Neural crest cell (in vitro differentiated cells): ENCODE measurements around the gene MYO5A. TPM values are rescaled to one million over a fixed set of nuclear protein-coding genes. Genes with fewer than 3 reads are reported as not detected.

Experiments used
- DNase-seq: peaks from one replicate; pipeline ENCODE4 v3.0.0; 2021; ENCODE audit warnings: low read depth, mixed read lengths, low spot score
- H3K27ac Mint-ChIP-seq: one replicate; pipeline ENCODE4 v1.8.0; 2021; ENCODE audit warnings: mild to moderate bottlenecking, mixed read lengths; ENCODE audit not compliant: unreplicated experiment
- H3K27me3 Mint-ChIP-seq: 2 replicates; pipeline ENCODE4 v1.8.0; 2021; ENCODE audit warnings: low read depth, mild to moderate bottlenecking, mixed read lengths
- H3K36me3 Mint-ChIP-seq: 2 replicates; pipeline ENCODE4 v1.8.0; 2021; ENCODE audit warnings: low read depth, mild to moderate bottlenecking, mixed read lengths
- H3K4me1 Mint-ChIP-seq: 2 replicates; pipeline ENCODE4 v1.8.0; 2021; ENCODE audit warnings: mixed read lengths
- H3K4me3 Mint-ChIP-seq: one replicate; pipeline ENCODE4 v1.8.0; 2021; ENCODE audit warnings: mild to moderate bottlenecking, mixed read lengths
- H3K9me3 Mint-ChIP-seq: 2 replicates; pipeline ENCODE4 v1.8.0; 2021; ENCODE audit warnings: mixed read lengths
- CTCF ChIP-seq: fragments of 200-600 bp; sonication (generic); conservative IDR thresholded peaks from 2 replicates; pipeline ENCODE4 v1.5.0; 2021; ENCODE audit warnings: antibody characterized with exemption, mild to moderate bottlenecking
- total RNA-seq: library from RNA; stranded (reverse); gene quantifications from 2 replicates; pipeline ENCODE4 v1.2.1, GENCODE V29; 2021

The MYO5A gene
- total RNA-seq, 1 donor from 2014 or later: 29.1 TPM

GRCh38 chr15:52509500-52510245, 19.0 kb downstream of the MYO5A start:
- H3K36me3 Mint-ChIP-seq: no peaks in the 10 kb centered on the region
- no peaks in the 10 kb centered on the region for H3K27me3 Mint-ChIP-seq
- H3K4me1 Mint-ChIP-seq: peaks cover 13% of the 10 kb centered on the region
- H3K4me3 Mint-ChIP-seq: no peak overlapping the region
- H3K9me3 Mint-ChIP-seq: no peaks in the 10 kb centered on the region
- no peak for DNase-seq
- TF ChIP-seq CTCF: no peak
- H3K27ac Mint-ChIP-seq: no peak overlapping the region

GRCh38 chr15:52506549-52506948, 22.1 kb downstream of the MYO5A start:
- H3K4me3 Mint-ChIP-seq: no peak overlapping the region
- H3K36me3 Mint-ChIP-seq: no peaks in the 10 kb centered on the region
- H3K4me1 Mint-ChIP-seq: peaks cover 20% of the 10 kb centered on the region
- no peaks in the 10 kb centered on the region for H3K9me3 Mint-ChIP-seq
- no peak for DNase-seq
- TF ChIP-seq CTCF: no peak
- H3K27ac Mint-ChIP-seq: no peak overlapping the region
- no peaks in the 10 kb centered on the region for H3K27me3 Mint-ChIP-seq

DNA sequence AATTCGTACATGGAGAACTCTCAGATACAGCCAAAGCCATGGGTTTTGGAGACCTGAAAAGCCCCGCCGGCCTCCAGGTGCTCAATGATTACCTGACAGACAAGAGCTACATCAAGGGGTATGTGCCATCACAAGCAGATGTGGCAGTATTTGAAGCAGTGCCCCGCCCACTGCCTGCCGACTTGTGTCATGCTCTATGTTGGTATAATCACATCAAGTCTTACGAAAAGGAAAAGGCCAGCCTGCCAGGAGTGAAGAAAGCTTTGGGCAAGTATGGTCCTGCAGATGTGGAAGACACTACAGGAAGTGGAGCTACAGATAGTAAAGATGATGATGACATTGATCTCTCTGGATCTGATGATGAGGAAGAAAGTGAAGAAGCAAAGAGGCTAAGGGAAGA, 23.5 kb downstream of the MYO5A start:
- Mint-ChIP-seq H3K27me3 (no peaks in the 10 kb centered on the region), H3K27ac (no peak overlapping the region), H3K4me1 (peaks cover 10% of the 10 kb centered on the region), H3K9me3 (no peaks in the 10 kb centered on the region), H3K36me3 (no peaks in the 10 kb centered on the region), H3K4me3 (no peak overlapping the region)
- no peak for DNase-seq
- no peak for TF ChIP-seq CTCF

GRCh38 chr15:52503788-52504496, 24.7 kb downstream of the MYO5A start:
- no peaks in the 10 kb centered on the region for H3K36me3 Mint-ChIP-seq
- no peak overlapping the region for H3K4me3 Mint-ChIP-seq
- H3K27me3 Mint-ChIP-seq: no peaks in the 10 kb centered on the region

DNA sequence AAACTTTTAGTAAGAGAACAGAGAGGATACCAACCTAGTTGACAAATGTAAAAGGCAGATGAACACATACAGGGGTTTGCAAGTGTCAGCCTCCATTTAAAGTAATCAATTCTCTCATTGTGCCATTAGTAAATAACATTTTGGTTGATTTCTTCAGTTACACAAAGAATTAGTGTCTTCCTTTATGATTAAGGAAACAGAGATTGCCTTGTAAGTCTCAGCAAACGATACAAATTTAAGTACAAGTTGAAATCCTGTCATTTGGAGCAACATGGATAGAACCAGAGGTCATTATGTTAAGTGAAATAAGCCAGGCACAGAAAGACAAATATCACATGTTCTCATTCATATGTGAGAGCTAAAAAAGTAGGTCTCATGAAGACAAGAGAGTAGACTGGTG, 26.1 kb downstream of the MYO5A start:
- TF ChIP-seq CTCF: no peak
- no peaks in the 10 kb centered on the region for H3K27me3 Mint-ChIP-seq
- no peak for DNase-seq

More at GRCh38 chr15:52503788-52504496, 24.7 kb downstream of the MYO5A start:
- DNase-seq: no peak
- H3K9me3 Mint-ChIP-seq: no peaks in the 10 kb centered on the region
- H3K4me1 Mint-ChIP-seq: peaks cover 7% of the 10 kb centered on the region
- TF ChIP-seq CTCF: no peak
- no peak overlapping the region for H3K27ac Mint-ChIP-seq

More for the DNA sequence above, 26.1 kb downstream of the MYO5A start:
- Mint-ChIP-seq H3K9me3 (no peaks in the 10 kb centered on the region), H3K36me3 (no peaks in the 10 kb centered on the region), H3K4me1 (peaks cover 7% of the 10 kb centered on the region), H3K4me3 (no peak overlapping the region), H3K27ac (no peak overlapping the region)
